Urinary bladder (tissue), 4 donors: ENCODE results near the gene RAB22A. TPM values are rescaled to one million over a fixed set of nuclear protein-coding genes. Genes with fewer than 3 reads are reported as not detected.

Source experiments
- DNase-seq: peaks from one replicate; pipeline ENCODE4 v3.0.0-alpha.2; 2015; ENCODE audit errors: extremely low spot score
- H3K27ac ChIP-seq: one replicate; pipeline ENCODE4 v1.5.1; 2013; ENCODE audit warnings: low read depth, mild to moderate bottlenecking, moderate library complexity
- H3K36me3 ChIP-seq: one replicate; pipeline ENCODE4 v1.6.1; 2013; ENCODE audit warnings: mild to moderate bottlenecking, moderate library complexity; ENCODE audit not compliant: insufficient read depth
- H3K4me1 ChIP-seq: one replicate; pipeline ENCODE4 v1.6.1; 2013; ENCODE audit warnings: mild to moderate bottlenecking, moderate library complexity; ENCODE audit not compliant: insufficient read depth
- H3K4me3 ChIP-seq: one replicate; pipeline ENCODE4 v1.5.1; 2013; ENCODE audit warnings: low read depth, low read length
- WGBS: extraction: QIAGEN DNeasy Blood & Tissue Kit; methylation state at CpG from one replicate; pipeline ENCODE4 v1.1.7; 2013; 5-methylcytosine and 5-hydroxymethylcytosine counted together
- polyA plus RNA-seq: library from polyadenylated mRNA; stranded (reverse); fragments of 200-250 nt; gene quantifications from one replicate; pipeline ENCODE4 v1.2.3, GENCODE V29; 2013
- total RNA-seq: library from RNA; depleted of rRNA; stranded (reverse); fragments of >200 nt; gene quantifications from one replicate; pipeline ENCODE4 v1.2.3, GENCODE V29; 2014
- donor health status: healthy with polysubstance abuse.
- donor health status: healthy.

RAB22A gene
- total and polyA plus RNA-seq, 2 donors, result 7.0 to 28.2 TPM

GRCh38 chr20:58308680-58309527 is 611 bp upstream of the RAB22A start:
- Histone ChIP-seq H3K27ac (peak overlapping the region; percentile 69), H3K4me3 (peak overlapping the region; percentile 98), H3K36me3 (no peaks in the 10 kb centered on the region), H3K4me1 (no peaks in the 10 kb centered on the region)
- 15% methylated on average over 39 of the region's 41 CpGs for WGBS
- DNase-seq, result no peak

DNA sequence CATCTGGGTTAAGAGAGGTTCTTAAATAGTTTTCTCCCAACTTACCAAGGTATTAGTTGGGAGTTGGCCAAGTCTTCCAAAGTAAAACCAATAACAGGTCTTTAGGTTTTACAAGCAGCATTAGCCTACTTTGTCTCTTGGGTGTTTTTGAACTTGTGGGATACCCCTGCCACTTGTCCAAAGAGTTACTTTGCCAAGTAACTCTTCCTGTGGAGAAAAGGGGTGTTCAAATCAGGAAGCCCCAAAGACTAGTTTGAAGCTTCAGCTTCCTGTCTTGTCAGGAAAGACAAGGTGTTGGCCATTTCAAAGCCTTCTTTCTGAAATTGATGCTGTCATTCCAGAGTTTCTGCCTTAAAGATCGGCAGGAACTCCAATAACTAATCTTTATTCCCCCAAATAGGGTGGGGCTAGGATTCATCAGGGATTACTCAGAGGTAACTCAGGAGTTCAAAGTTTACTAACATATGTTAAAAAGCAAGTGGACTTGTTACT is 822 bp downstream of the RAB22A start:
- Histone ChIP-seq H3K4me3 (peak overlapping the region; percentile 98), H3K27ac (no peak overlapping the region), H3K4me1 (no peaks in the 10 kb centered on the region), H3K36me3 (no peaks in the 10 kb centered on the region)
- WGBS, result 11% methylated on average over 1 of the region's 1 CpG
- no peak for DNase-seq

GRCh38 chr20:58312836-58313235 is 3.3 kb downstream of the RAB22A start:
- 69% methylated on average over 2 of the region's 2 CpGs for WGBS
- no peak overlapping the region for H3K27ac ChIP-seq
- DNase-seq, result no peak
- no peaks in the 10 kb centered on the region for H3K4me1 ChIP-seq
- no peak overlapping the region for H3K4me3 ChIP-seq
- H3K36me3 ChIP-seq, result peaks cover 2% of the 10 kb centered on the region

DNA sequence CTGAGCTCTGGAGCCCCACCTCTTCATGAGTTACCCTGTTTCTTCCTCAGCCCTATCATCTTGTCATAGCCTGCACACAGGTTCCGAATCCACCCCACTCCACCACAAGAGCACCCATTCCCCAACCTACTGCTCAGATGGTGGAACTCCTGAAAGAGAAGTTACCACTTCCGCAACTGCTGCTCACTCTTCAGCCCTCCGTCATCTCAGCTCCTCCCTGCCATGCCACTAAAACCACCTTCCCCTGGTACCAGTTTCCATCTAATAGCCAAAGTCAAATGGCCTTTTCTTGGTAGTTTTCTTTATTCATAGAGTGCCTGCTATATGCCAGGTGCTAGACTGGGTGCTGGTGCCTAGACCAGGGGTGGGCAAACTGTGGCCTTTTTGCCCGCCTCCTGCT is 3.9 kb downstream of the RAB22A start:
- peaks cover 2% of the 10 kb centered on the region for H3K36me3 ChIP-seq
- WGBS, result 95% methylated on average over 4 of the region's 4 CpGs

GRCh38 chr20:58321205-58321604 is 11.7 kb downstream of the RAB22A start:
- H3K36me3 ChIP-seq, result peaks cover 2% of the 10 kb centered on the region
- 89% methylated on average over 4 of the region's 4 CpGs for WGBS
- H3K4me1 ChIP-seq, result no peaks in the 10 kb centered on the region
- no peak for DNase-seq
- no peak overlapping the region for H3K27ac ChIP-seq
- no peak overlapping the region for H3K4me3 ChIP-seq

More for the DNA sequence above, 3.9 kb downstream of the RAB22A start:
- no peak overlapping the region for H3K27ac ChIP-seq
- no peak overlapping the region for H3K4me3 ChIP-seq
- DNase-seq, result no peak
- H3K4me1 ChIP-seq, result no peaks in the 10 kb centered on the region

- no peaks in the 10 kb centered on the region for H3K36me3 ChIP-seq
- WGBS, result 68% methylated on average over 5 of the region's 5 CpGs
- H3K4me1 ChIP-seq, result no peaks in the 10 kb centered on the region
- no peak overlapping the region for H3K27ac ChIP-seq
- DNase-seq, result no peak
- H3K4me3 ChIP-seq, result no peak overlapping the region
These were observed 12.6 kb downstream of the RAB22A start for GRCh38 chr20:58322083-58322482.

DNA sequence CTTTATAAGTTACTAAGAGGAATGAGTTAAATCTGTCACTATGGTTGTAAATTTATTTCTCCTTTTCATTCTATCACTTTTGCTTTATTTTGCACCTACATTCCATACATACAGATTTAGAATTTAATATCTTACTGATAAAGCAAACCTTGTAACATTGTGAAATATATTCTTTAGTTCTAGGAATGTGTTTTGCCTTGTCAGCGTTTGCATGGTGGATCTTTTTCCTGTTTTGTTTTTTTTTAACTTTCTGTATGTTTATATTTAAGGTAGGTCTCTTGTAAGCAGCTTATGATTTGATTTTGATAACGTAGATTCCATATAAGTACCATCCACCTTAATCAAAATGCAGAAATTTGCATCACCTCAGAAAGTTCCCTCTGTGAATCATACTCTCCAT is 16.4 kb downstream of the RAB22A start:
- WGBS, result 88% methylated on average over 2 of the region's 2 CpGs
- Histone ChIP-seq H3K4me3 (no peak overlapping the region), H3K36me3 (no peaks in the 10 kb centered on the region), H3K4me1 (no peaks in the 10 kb centered on the region), H3K27ac (no peak overlapping the region)
- DNase-seq, result no peak

DNA sequence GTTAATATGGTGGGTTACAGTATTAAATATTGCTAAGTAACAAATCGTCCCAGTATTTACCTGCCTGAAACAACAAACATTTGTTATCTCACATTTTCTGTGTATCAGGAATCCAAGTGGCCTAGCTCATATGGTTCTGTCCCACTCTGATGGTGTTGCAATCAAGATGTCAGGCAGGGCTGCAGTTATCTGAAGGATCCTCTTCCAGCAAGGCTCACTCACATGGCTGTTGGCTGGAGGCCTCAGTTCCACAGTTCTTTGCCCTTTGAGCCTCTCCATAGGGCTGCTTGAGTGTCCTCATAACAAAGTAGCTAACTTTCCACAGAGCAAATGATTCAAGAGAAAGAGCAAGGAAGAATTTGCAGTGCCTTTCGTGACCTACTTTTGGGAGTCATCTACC is 17.7 kb downstream of the RAB22A start:
- DNase-seq, result no peak
- Histone ChIP-seq H3K27ac (no peak overlapping the region), H3K4me1 (no peaks in the 10 kb centered on the region), H3K4me3 (no peak overlapping the region), H3K36me3 (no peaks in the 10 kb centered on the region)
- 87% methylated on average over 2 of the region's 2 CpGs for WGBS

- no peaks in the 10 kb centered on the region for H3K4me1 ChIP-seq
- no peak for DNase-seq
- WGBS, result 87% methylated on average over 7 of the region's 7 CpGs
- no peak overlapping the region for H3K27ac ChIP-seq
- H3K36me3 ChIP-seq, result no peaks in the 10 kb centered on the region
- H3K4me3 ChIP-seq, result no peak overlapping the region
These were observed 19.3 kb downstream of the RAB22A start for GRCh38 chr20:58328836-58329235.

- no peaks in the 10 kb centered on the region for H3K4me1 ChIP-seq
- H3K4me3 ChIP-seq, result no peak overlapping the region
- no peaks in the 10 kb centered on the region for H3K36me3 ChIP-seq
- no peak for DNase-seq
- H3K27ac ChIP-seq, result no peak overlapping the region
These were observed 20.2 kb downstream of the RAB22A start for GRCh38 chr20:58329711-58330110.

DNA sequence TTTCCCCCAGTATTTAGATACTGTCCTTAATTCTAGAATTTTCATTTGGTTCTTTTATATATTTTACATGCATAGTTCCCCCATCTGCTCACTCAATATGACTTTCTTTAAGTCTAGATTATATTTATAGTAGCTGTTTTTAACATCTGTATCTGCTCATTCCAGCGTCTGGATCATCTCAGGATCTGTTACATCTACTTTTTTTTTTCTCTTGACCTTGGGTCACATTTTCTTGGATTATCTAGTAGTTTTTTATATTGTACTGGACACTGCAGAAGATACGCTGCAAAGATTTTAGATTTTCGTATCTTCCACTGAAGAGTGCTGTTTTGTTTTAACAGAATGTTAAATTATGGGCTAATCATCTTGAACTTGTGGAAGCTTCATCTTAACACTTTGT is 20.7 kb downstream of the RAB22A start:
- Histone ChIP-seq H3K27ac (no peak overlapping the region), H3K4me1 (no peaks in the 10 kb centered on the region), H3K36me3 (no peaks in the 10 kb centered on the region), H3K4me3 (no peak overlapping the region)
- 48% methylated on average over 3 of the region's 3 CpGs for WGBS
- DNase-seq, result no peak

- no peaks in the 10 kb centered on the region for H3K36me3 ChIP-seq
- DNase-seq, result no peak
- H3K4me1 ChIP-seq, result no peaks in the 10 kb centered on the region
- WGBS, result 43% methylated on average over 1 of the region's 1 CpG
- H3K4me3 ChIP-seq, result no peak overlapping the region
- H3K27ac ChIP-seq, result no peak overlapping the region
These were observed 21.2 kb downstream of the RAB22A start for GRCh38 chr20:58330687-58331086.

GRCh38 chr20:58331961-58332551 is 22.5 kb downstream of the RAB22A start:
- no peak for DNase-seq
- Histone ChIP-seq H3K36me3 (no peaks in the 10 kb centered on the region), H3K27ac (no peak overlapping the region), H3K4me1 (no peaks in the 10 kb centered on the region), H3K4me3 (no peak overlapping the region)
- 76% methylated on average over 3 of the region's 3 CpGs for WGBS

- H3K36me3 ChIP-seq, result no peaks in the 10 kb centered on the region
- WGBS, result 98% methylated on average over 6 of the region's 6 CpGs
These were observed 30.2 kb downstream of the RAB22A start for GRCh38 chr20:58339741-58340140.

More at GRCh38 chr20:58339741-58340140, 30.2 kb downstream of the RAB22A start:
- H3K4me3 ChIP-seq, result no peak overlapping the region
- no peak overlapping the region for H3K27ac ChIP-seq
- DNase-seq, result no peak
- H3K4me1 ChIP-seq, result no peaks in the 10 kb centered on the region
